Measurements from ENCODE around the gene ADARB2. TPM values are rescaled to one million over a fixed set of nuclear protein-coding genes. Genes with fewer than 3 reads are reported as not detected.

Gene ADARB2
- total and polyA plus RNA-seq, 5 donors from 2014 or later = 0.27 to 2.9 (median 0.69) TPM; not detected in 1

GRCh38 chr10:1595242-1595600, 142.1 kb downstream of the ADARB2 start:
- Mint-ChIP-seq H3K27me3 (peaks cover 4% of the 10 kb centered on the region), H3K4me3 (no peak overlapping the region), H3K4me1 (no peaks in the 10 kb centered on the region), H3K36me3 (no peaks in the 10 kb centered on the region), H3K27ac (no peak overlapping the region), H3K9me3 (peaks cover 0 to 4% (median 0%) of the 10 kb centered on the region in 7 donors)
- no peak for ATAC-seq (ENCODE audit: low read depth in 2 of 2)
- no peaks in the 10 kb centered on the region for H3K36me3 ChIP-seq (ENCODE audit: control insufficient read depth, insufficient read depth, low read length)
- no peak for DNase-seq
- no peak overlapping the region for H3K27ac ChIP-seq (ENCODE audit: insufficient read depth, low read length, poor library complexity, severe bottlenecking)
- no peak overlapping the region for H3K4me3 ChIP-seq (ENCODE audit: low read depth, low read length)
- H3K9me3 ChIP-seq (ENCODE audit: control insufficient read depth in 2 of 2, low read length in 2 of 2) = peaks cover 0 to 3% of the 10 kb centered on the region in 2 experiments
- H3K27me3 ChIP-seq (ENCODE audit: control insufficient read depth, insufficient read depth, low read length) = no peaks in the 10 kb centered on the region
- no peaks in the 10 kb centered on the region for H3K4me1 ChIP-seq (ENCODE audit: control insufficient read depth, insufficient read depth, low read length, poor library complexity, severe bottlenecking)

- no peak overlapping the region for H3K4me3 Mint-ChIP-seq
- H3K27me3 ChIP-seq (ENCODE audit: control insufficient read depth, insufficient read depth, low read length) = no peaks in the 10 kb centered on the region
Observed at GRCh38 chr10:1594372-1595241, 142.7 kb downstream of the ADARB2 start.

GRCh38 chr10:1591742-1592141, 145.6 kb downstream of the ADARB2 start:
- Histone ChIP-seq H3K4me3 (ENCODE audit: low read depth, low read length) (no peak overlapping the region), H3K9me3 (ENCODE audit: control insufficient read depth in 2 of 2, low read length in 2 of 2) (peaks cover 0 to 4% of the 10 kb centered on the region in 2 experiments), H3K27ac (ENCODE audit: insufficient read depth, low read length, poor library complexity, severe bottlenecking) (no peak overlapping the region), H3K36me3 (ENCODE audit: control insufficient read depth, insufficient read depth, low read length) (no peaks in the 10 kb centered on the region), H3K4me1 (ENCODE audit: control insufficient read depth, insufficient read depth, low read length, poor library complexity, severe bottlenecking) (no peaks in the 10 kb centered on the region), H3K27me3 (ENCODE audit: control insufficient read depth, insufficient read depth, low read length) (no peaks in the 10 kb centered on the region)
- ATAC-seq (ENCODE audit: low read depth in 2 of 2) (no peak), DNase-seq (no peak)
- peaks cover 4% of the 10 kb centered on the region for H3K27me3 Mint-ChIP-seq
- H3K4me3 Mint-ChIP-seq = no peak overlapping the region
- no peak overlapping the region for H3K27ac Mint-ChIP-seq
- H3K9me3 Mint-ChIP-seq = peaks cover 0 to 11% (median 0%) of the 10 kb centered on the region in 7 donors
- no peaks in the 10 kb centered on the region for H3K36me3 Mint-ChIP-seq
- H3K4me1 Mint-ChIP-seq = no peaks in the 10 kb centered on the region

More at GRCh38 chr10:1594372-1595241, 142.7 kb downstream of the ADARB2 start:
- H3K4me1 Mint-ChIP-seq = no peaks in the 10 kb centered on the region
- no peak overlapping the region for H3K27ac Mint-ChIP-seq
- no peak for DNase-seq
- peaks cover 0 to 3% of the 10 kb centered on the region in 2 experiments for H3K9me3 ChIP-seq (ENCODE audit: control insufficient read depth in 2 of 2, low read length in 2 of 2)
- H3K4me1 ChIP-seq (ENCODE audit: control insufficient read depth, insufficient read depth, low read length, poor library complexity, severe bottlenecking) = no peaks in the 10 kb centered on the region
- no peak overlapping the region for H3K27ac ChIP-seq (ENCODE audit: insufficient read depth, low read length, poor library complexity, severe bottlenecking)
- H3K9me3 Mint-ChIP-seq = peaks cover 0 to 4% (median 0%) of the 10 kb centered on the region in 7 donors
- ATAC-seq (ENCODE audit: low read depth in 2 of 2) = no peak
- no peaks in the 10 kb centered on the region for H3K36me3 Mint-ChIP-seq
- H3K4me3 ChIP-seq (ENCODE audit: low read depth, low read length) = no peak overlapping the region
- H3K36me3 ChIP-seq (ENCODE audit: control insufficient read depth, insufficient read depth, low read length) = no peaks in the 10 kb centered on the region
- peaks cover 4% of the 10 kb centered on the region for H3K27me3 Mint-ChIP-seq

- Histone ChIP-seq H3K27ac (ENCODE audit: insufficient read depth, low read length, poor library complexity, severe bottlenecking) (no peak overlapping the region), H3K4me1 (ENCODE audit: control insufficient read depth, insufficient read depth, low read length, poor library complexity, severe bottlenecking) (no peaks in the 10 kb centered on the region), H3K9me3 (ENCODE audit: control insufficient read depth in 2 of 2, low read length in 2 of 2) (peaks cover 0 to 4% of the 10 kb centered on the region in 2 experiments), H3K4me3 (ENCODE audit: low read depth, low read length) (no peak overlapping the region), H3K27me3 (ENCODE audit: control insufficient read depth, insufficient read depth, low read length) (no peaks in the 10 kb centered on the region), H3K36me3 (ENCODE audit: control insufficient read depth, insufficient read depth, low read length) (no peaks in the 10 kb centered on the region)
- Mint-ChIP-seq H3K9me3 (peaks cover 0 to 11% (median 0%) of the 10 kb centered on the region in 7 donors), H3K4me3 (no peak overlapping the region), H3K27me3 (no peaks in the 10 kb centered on the region), H3K27ac (no peak overlapping the region), H3K4me1 (no peaks in the 10 kb centered on the region), H3K36me3 (no peaks in the 10 kb centered on the region)
- ATAC-seq (ENCODE audit: low read depth in 2 of 2) (no peak), DNase-seq (no peak)
Observed at GRCh38 chr10:1591045-1591444, 146.3 kb downstream of the ADARB2 start.

DNA sequence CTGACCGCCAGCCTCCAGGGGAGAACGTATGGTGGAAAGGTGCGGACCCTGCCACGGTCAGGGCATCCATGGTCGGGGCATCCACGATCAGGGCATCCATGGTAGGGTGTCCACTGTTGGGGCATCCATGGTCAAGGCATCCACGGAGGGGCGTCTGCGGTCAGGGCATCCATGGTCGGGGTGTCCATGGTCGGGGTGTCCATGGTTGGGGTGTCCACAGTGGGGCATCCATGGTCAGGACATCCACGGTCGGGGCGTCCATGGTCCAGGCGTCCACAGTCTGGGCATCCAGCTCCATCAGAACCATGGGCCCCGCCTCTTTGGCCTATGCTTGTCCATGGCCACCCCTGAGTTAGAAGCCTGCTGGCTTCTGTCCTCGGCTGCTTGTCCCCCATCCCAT, 148.1 kb downstream of the ADARB2 start:
- no peaks in the 10 kb centered on the region for H3K36me3 Mint-ChIP-seq
- H3K4me3 Mint-ChIP-seq = no peak overlapping the region

DNA sequence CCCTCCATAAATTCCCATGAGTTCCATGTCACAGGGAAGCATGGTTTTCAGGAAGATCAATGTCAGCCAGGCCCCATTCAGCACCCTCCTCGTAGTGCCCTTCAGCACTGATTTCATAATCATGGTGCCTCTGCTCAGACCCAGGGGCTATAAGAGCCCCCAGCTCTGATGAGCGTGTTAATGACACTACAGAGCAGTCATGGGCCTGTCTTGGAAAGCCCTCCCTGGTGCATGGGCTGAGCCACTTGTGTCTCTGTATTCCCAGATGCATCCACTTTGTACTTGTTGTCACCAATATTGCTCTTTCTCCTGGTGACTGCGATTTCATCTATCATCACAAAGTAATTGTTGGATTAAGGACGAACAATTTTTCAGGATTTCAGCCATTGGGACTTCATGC, 154.6 kb downstream of the ADARB2 start:
- DNase-seq = no peak
- Mint-ChIP-seq H3K36me3 (no peaks in the 10 kb centered on the region), H3K4me1 (no peaks in the 10 kb centered on the region), H3K27ac (no peak overlapping the region), H3K4me3 (no peak overlapping the region), H3K9me3 (peaks cover 0 to 6% (median 2%) of the 10 kb centered on the region in 7 donors), H3K27me3 (no peaks in the 10 kb centered on the region)
- Histone ChIP-seq H3K4me3 (ENCODE audit: low read depth, low read length) (no peak overlapping the region), H3K36me3 (ENCODE audit: control insufficient read depth, insufficient read depth, low read length) (no peaks in the 10 kb centered on the region), H3K27me3 (ENCODE audit: control insufficient read depth, insufficient read depth, low read length) (no peaks in the 10 kb centered on the region), H3K4me1 (ENCODE audit: control insufficient read depth, insufficient read depth, low read length, poor library complexity, severe bottlenecking) (no peaks in the 10 kb centered on the region), H3K27ac (ENCODE audit: insufficient read depth, low read length, poor library complexity, severe bottlenecking) (no peak overlapping the region), H3K9me3 (ENCODE audit: control insufficient read depth in 2 of 2, low read length in 2 of 2) (no peaks in the 10 kb centered on the region)
- no peak for ATAC-seq (ENCODE audit: low read depth in 2 of 2)

More for the DNA sequence above, 148.1 kb downstream of the ADARB2 start:
- Mint-ChIP-seq H3K27me3 (no peaks in the 10 kb centered on the region), H3K27ac (no peak overlapping the region), H3K9me3 (peaks cover 0 to 11% (median 2%) of the 10 kb centered on the region in 7 donors), H3K4me1 (no peaks in the 10 kb centered on the region)
- no peak for ATAC-seq (ENCODE audit: low read depth in 2 of 2)
- no peaks in the 10 kb centered on the region for H3K4me1 ChIP-seq (ENCODE audit: control insufficient read depth, insufficient read depth, low read length, poor library complexity, severe bottlenecking)
- H3K27ac ChIP-seq (ENCODE audit: insufficient read depth, low read length, poor library complexity, severe bottlenecking) = no peak overlapping the region
- peaks cover 0 to 4% of the 10 kb centered on the region in 2 experiments for H3K9me3 ChIP-seq (ENCODE audit: control insufficient read depth in 2 of 2, low read length in 2 of 2)
- no peak for DNase-seq
- H3K36me3 ChIP-seq (ENCODE audit: control insufficient read depth, insufficient read depth, low read length) = no peaks in the 10 kb centered on the region
- H3K4me3 ChIP-seq (ENCODE audit: low read depth, low read length) = no peak overlapping the region
- H3K27me3 ChIP-seq (ENCODE audit: control insufficient read depth, insufficient read depth, low read length) = no peaks in the 10 kb centered on the region

DNA sequence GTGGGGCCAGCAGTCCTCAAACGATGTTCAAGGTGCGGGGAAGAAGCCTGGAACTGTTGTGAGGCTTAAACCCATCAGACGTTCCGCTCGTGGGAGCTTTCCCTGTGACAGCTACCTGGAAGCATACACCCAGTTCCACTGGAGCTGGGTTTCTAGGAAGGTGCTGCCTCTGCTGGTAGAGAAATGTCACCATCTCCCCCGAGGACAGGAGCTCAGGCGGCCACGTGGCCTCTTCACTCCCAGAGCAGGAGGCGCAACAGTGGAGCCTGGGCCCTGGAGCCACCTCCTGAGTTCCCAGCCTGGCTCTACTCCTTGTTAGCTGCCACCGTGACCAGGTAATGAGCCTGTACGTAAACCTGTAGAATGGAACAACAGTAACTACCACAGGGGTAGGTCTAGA, 156.1 kb downstream of the ADARB2 start:
- H3K4me3 ChIP-seq (ENCODE audit: low read depth, low read length) = no peak overlapping the region
- no peaks in the 10 kb centered on the region for H3K4me1 ChIP-seq (ENCODE audit: control insufficient read depth, insufficient read depth, low read length, poor library complexity, severe bottlenecking)
- H3K36me3 Mint-ChIP-seq = no peaks in the 10 kb centered on the region
- H3K27ac ChIP-seq (ENCODE audit: insufficient read depth, low read length, poor library complexity, severe bottlenecking) = no peak overlapping the region
- peaks cover 0 to 6% (median 0%) of the 10 kb centered on the region in 7 donors for H3K9me3 Mint-ChIP-seq
- H3K4me1 Mint-ChIP-seq = no peaks in the 10 kb centered on the region
- no peak overlapping the region for H3K4me3 Mint-ChIP-seq
- H3K36me3 ChIP-seq (ENCODE audit: control insufficient read depth, insufficient read depth, low read length) = no peaks in the 10 kb centered on the region
- ATAC-seq (ENCODE audit: low read depth in 2 of 2) (no peak), DNase-seq (no peak)
- H3K27me3 Mint-ChIP-seq = no peaks in the 10 kb centered on the region
- H3K9me3 ChIP-seq (ENCODE audit: control insufficient read depth in 2 of 2, low read length in 2 of 2) = no peaks in the 10 kb centered on the region
- no peak overlapping the region for H3K27ac Mint-ChIP-seq
- no peaks in the 10 kb centered on the region for H3K27me3 ChIP-seq (ENCODE audit: control insufficient read depth, insufficient read depth, low read length)

GRCh38 chr10:1579671-1580070, 157.7 kb downstream of the ADARB2 start:
- Histone ChIP-seq H3K27me3 (ENCODE audit: control insufficient read depth, insufficient read depth, low read length) (no peaks in the 10 kb centered on the region), H3K36me3 (ENCODE audit: control insufficient read depth, insufficient read depth, low read length) (no peaks in the 10 kb centered on the region), H3K9me3 (ENCODE audit: control insufficient read depth in 2 of 2, low read length in 2 of 2) (no peaks in the 10 kb centered on the region), H3K4me1 (ENCODE audit: control insufficient read depth, insufficient read depth, low read length, poor library complexity, severe bottlenecking) (no peaks in the 10 kb centered on the region), H3K27ac (ENCODE audit: insufficient read depth, low read length, poor library complexity, severe bottlenecking) (no peak overlapping the region), H3K4me3 (ENCODE audit: low read depth, low read length) (no peak overlapping the region)
- no peak overlapping the region for H3K27ac Mint-ChIP-seq
- H3K4me1 Mint-ChIP-seq = no peaks in the 10 kb centered on the region
- H3K4me3 Mint-ChIP-seq = no peak overlapping the region
- ATAC-seq (ENCODE audit: low read depth in 2 of 2) = no peak
- no peak for DNase-seq
- no peaks in the 10 kb centered on the region for H3K27me3 Mint-ChIP-seq
- no peaks in the 10 kb centered on the region for H3K36me3 Mint-ChIP-seq
- peaks cover 0 to 5% (median 0%) of the 10 kb centered on the region in 7 donors for H3K9me3 Mint-ChIP-seq
